Measurements from ENCODE around the gene BTBD9. TPM values are rescaled to one million over a fixed set of nuclear protein-coding genes. Genes with fewer than 3 reads are reported as not detected.

Gene BTBD9
- total and polyA plus RNA-seq, 2 of the 13 experiments (the other 11 are each of a cell fraction or from before 2014, with no cell fraction given) = 1.2 to 3.0 TPM

DNA sequence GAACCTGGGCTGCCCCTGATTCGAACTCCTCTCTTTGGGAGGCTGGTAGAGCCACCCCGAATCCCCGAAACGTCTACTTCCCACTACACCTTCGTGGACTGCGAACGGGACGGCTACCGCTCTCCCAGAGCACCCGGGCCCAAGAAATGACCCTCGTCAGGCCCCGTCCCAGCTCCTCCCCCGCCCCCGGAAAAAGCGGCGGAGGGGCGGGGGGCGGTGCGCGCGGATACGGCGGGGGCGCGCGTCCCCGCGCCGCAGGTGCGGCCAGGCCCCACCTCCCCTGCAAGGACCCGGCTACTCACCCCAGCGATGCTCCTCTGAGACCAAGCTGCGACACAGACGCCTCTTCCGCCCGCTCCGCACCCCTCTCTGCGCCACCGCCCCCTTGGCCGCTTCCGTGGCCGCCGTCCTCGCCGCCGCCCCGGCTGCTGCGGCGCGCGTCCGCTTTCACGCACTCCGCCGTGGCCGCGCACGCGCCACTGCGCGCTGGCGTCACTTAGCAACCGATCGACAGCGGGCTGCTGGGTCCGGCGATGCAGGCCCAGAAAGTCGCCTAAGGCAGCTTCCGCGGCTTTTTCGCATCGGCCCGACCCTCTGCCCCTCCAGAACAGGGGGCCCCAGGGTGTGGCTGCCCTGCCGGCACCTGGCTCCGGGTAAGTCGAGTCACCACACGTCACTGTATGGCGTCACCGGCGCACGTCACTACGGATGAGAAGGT is at the start of gene BTBD9 (continued):
- no peak for TF ChIP-seq NFE2L1 (CRISPR knock-in tag; IDR thresholded peaks at IDR 0.05; ENCODE audit: borderline replicate concordance)
- TF ChIP-seq ATM (IDR thresholded peaks at IDR 0.05; ENCODE audit: borderline replicate concordance) = no peak
- no peak for TF ChIP-seq ATF7 (IDR thresholded peaks at IDR 0.05)
- TF ChIP-seq ATF7 (CRISPR knock-in tag; IDR thresholded peaks at IDR 0.05) = peak; percentile 44; the same call in 1 of the 2 replicates
- no peak for TF ChIP-seq ZNF18 (CRISPR knock-in tag; IDR thresholded peaks at IDR 0.05; ENCODE audit: insufficient replicate concordance)
- TF ChIP-seq ZSCAN25 (CRISPR knock-in tag; IDR thresholded peaks at IDR 0.05) = peak; percentile 49; the same call in 1 of the 2 replicates
- peak; percentile 67; the same call in 1 of the 2 replicates for TF ChIP-seq ZNF235 (CRISPR knock-in tag; IDR thresholded peaks at IDR 0.05; ENCODE audit: borderline replicate concordance)
- TF ChIP-seq, protein P1, sequence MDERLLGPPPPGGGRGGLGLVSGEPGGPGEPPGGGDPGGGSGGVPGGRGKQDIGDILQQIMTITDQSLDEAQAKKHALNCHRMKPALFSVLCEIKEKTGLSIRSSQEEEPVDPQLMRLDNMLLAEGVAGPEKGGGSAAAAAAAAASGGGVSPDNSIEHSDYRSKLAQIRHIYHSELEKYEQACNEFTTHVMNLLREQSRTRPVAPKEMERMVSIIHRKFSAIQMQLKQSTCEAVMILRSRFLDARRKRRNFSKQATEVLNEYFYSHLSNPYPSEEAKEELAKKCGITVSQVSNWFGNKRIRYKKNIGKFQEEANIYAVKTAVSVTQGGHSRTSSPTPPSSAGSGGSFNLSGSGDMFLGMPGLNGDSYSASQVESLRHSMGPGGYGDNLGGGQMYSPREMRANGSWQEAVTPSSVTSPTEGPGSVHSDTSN (CRISPR knock-in tag; IDR thresholded peaks at IDR 0.05) = no peak
- TF ChIP-seq ZKSCAN8 (CRISPR knock-in tag; IDR thresholded peaks at IDR 0.05; ENCODE audit: borderline replicate concordance) = no peak
- TF ChIP-seq CREM (IDR thresholded peaks at IDR 0.05) = peak; percentile 87
- peak; percentile 70 for TF ChIP-seq CREM (CRISPR knock-in tag; IDR thresholded peaks at IDR 0.05)
- peak; percentile 78 for TF ChIP-seq PHF8 (CRISPR knock-in tag; IDR thresholded peaks at IDR 0.05)
- TF ChIP-seq ZNF576 (CRISPR knock-in tag; IDR thresholded peaks at IDR 0.05) = no peak
- no peak for TF ChIP-seq ZNF773 (CRISPR knock-in tag; IDR thresholded peaks at IDR 0.05; ENCODE audit: borderline replicate concordance)
- TF ChIP-seq CEBPZ (IDR thresholded peaks at IDR 0.05; ENCODE audit: low read length) = no peak
- no peak for TF ChIP-seq ZNF737 (CRISPR knock-in tag; IDR thresholded peaks at IDR 0.05; ENCODE audit: borderline replicate concordance)
- TF ChIP-seq, protein P2, sequence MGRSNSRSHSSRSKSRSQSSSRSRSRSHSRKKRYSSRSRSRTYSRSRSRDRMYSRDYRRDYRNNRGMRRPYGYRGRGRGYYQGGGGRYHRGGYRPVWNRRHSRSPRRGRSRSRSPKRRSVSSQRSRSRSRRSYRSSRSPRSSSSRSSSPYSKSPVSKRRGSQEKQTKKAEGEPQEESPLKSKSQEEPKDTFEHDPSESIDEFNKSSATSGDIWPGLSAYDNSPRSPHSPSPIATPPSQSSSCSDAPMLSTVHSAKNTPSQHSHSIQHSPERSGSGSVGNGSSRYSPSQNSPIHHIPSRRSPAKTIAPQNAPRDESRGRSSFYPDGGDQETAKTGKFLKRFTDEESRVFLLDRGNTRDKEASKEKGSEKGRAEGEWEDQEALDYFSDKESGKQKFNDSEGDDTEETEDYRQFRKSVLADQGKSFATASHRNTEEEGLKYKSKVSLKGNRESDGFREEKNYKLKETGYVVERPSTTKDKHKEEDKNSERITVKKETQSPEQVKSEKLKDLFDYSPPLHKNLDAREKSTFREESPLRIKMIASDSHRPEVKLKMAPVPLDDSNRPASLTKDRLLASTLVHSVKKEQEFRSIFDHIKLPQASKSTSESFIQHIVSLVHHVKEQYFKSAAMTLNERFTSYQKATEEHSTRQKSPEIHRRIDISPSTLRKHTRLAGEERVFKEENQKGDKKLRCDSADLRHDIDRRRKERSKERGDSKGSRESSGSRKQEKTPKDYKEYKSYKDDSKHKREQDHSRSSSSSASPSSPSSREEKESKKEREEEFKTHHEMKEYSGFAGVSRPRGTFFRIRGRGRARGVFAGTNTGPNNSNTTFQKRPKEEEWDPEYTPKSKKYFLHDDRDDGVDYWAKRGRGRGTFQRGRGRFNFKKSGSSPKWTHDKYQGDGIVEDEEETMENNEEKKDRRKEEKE (IDR thresholded peaks at IDR 0.05) = no peak
- no peak for TF ChIP-seq REXO4 (CRISPR knock-in tag; IDR thresholded peaks at IDR 0.05; ENCODE audit: borderline replicate concordance)
- no peak for TF ChIP-seq ZNF672 (CRISPR knock-in tag; IDR thresholded peaks at IDR 0.05)
- no peak for TF ChIP-seq ZNF136 (CRISPR knock-in tag; IDR thresholded peaks at IDR 0.05; ENCODE audit: low read depth)
- no peak for TF ChIP-seq ZNF589 (CRISPR knock-in tag; conservative IDR thresholded peaks at IDR 0.05)
